NOMO-1 treated with dmso at 0.1 percent for 144 hours (cell line): ENCODE measurements around the gene OOSP2.

Source experiments
- DNase-seq: peaks from one replicate; lab custom pipeline; 2025; ENCODE audit not compliant: unreplicated experiment; lab: John Stamatoyannopoulos, UW

The OOSP2 gene

GRCh38 chr11:60077981-60078380 lies 37.8 kb downstream of the OOSP2 start:
- DNase-seq, result no peak

- DNase-seq, result no peak
Observed at GRCh38 chr11:60078745-60079144, 38.5 kb downstream of the OOSP2 start.

GRCh38 chr11:60080535-60080934 lies 40.3 kb downstream of the OOSP2 start:
- no peak for DNase-seq

GRCh38 chr11:60084631-60085273 lies 44.5 kb downstream of the OOSP2 start:
- DNase-seq, result no peak

GRCh38 chr11:60085909-60086308 lies 45.7 kb downstream of the OOSP2 start:
- DNase-seq, result no peak

- no peak for DNase-seq
Observed at GRCh38 chr11:60087239-60087638, 47.0 kb downstream of the OOSP2 start.

- no peak for DNase-seq
Observed at GRCh38 chr11:60088364-60088763, 48.2 kb downstream of the OOSP2 start, which contains the start of gene MS4A2. TSS of gene MS4A2 (plus strand) at chr11:60088664. CDS start at chr11:60088766, 102 bp downstream.

GRCh38 chr11:60095477-60096120 lies 55.4 kb downstream of the OOSP2 start:
- DNase-seq, result no peak

DNA sequence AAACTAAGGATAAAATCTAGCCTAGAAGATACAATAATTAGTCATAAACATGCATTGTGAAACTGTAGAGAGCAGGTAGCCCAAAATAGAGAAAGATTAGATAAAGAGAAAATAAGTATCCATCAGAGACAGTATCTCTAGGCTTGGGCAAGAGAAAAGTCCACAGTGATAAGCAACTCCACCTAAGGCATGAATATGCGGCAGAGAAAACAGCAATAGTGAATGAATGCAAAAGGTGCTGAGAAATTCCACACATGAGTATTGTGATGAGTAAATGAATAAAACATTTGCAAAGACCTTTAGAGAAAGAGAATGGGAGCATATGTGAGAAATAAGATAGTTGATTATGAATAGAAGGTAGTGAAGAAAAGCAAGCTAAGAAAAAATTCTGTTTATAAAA lies 57.0 kb downstream of the OOSP2 start:
- DNase-seq, result no peak
